Measurements from ENCODE around the gene RPUSD2.

- TF ChIP-seq GATA3 (IDR thresholded peaks at IDR 0.05; ENCODE audit: low read depth, low read length) (no peak), GATA2 (IDR thresholded peaks at IDR 0.05; ENCODE audit: low read depth, low read length) (no peak)
These were observed 30.1 kb upstream of the RPUSD2 start for GRCh38 chr15:40538976-40539375.

Data from SH-SY5Y (cell line).